Measurements from ENCODE around the gene MED28.
"Not testable (repeated sequence)": the region's sequence is repeated elsewhere in the genome, so short reads cannot be mapped to it uniquely, and the experiment has no call there.

Gene MED28

GRCh38 chr4:17616283-17616682, 1.8 kb downstream of the MED28 start:
- no peak for DNase-seq (ENCODE audit: low read depth in 2 of 2)

DNA sequence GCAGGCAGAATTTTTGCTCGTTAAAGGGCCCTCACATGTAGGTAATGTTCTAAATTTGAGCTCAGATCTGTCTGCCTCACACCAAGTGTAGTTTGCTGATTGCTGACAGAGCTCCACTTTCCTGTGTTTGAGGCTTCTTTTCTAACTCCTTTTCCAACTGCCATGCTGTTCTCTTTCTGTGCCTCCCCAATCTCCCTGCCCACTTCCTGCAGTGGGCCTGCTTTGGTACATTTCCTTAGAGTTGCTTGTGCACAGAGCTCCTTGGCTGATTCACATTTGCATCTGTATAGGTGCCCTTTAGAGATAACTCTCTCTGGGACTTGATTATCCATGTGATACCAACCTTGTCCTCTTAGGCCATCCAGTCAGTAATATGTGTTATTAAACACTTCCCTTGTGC, 4.5 kb downstream of the MED28 start:
- no peak for DNase-seq (ENCODE audit: low read depth in 2 of 2)

DNA sequence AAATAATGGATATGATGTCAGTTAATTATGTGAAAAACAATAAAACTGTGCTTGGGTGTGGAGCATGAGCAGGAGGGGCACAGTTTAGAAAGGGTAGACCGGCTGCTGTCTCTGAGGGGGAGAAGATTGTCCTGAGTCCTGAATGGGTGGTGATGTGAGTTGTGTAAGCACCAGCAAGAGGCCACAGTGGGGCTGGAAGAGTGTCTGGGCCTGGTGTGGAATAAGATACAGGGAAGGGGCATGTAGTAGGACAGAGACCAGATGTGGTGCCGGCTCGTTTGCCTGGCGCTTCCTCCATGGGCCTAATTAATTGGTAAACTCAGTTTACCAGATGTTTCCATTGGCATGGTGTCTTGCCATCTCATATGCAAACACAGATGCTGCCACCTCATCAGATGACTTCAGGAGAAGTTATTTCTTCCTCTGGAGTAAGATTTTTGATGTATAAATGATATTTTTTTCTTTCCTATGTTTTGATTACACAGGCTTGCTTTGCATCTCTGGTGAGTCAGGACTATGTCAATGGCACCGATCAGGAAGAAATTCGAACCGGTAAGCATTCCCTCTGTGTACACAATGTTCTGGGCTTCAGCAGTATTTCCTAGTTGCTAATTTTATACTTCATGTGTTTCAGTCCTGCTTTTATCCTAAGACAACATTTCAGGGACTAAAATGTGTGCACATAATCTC, 5.1 kb downstream of the MED28 start:
- DNase-seq (ENCODE audit: low read depth in 2 of 2), result no peak

- peak in 1 of 2 experiments; percentile 24 for DNase-seq (ENCODE audit: low read depth in 2 of 2)
Observed at GRCh38 chr4:17623451-17624001, 9.1 kb downstream of the MED28 start.

GRCh38 chr4:17624821-17625220, 10.4 kb downstream of the MED28 start:
- no peak for DNase-seq (ENCODE audit: low read depth in 2 of 2)

DNA sequence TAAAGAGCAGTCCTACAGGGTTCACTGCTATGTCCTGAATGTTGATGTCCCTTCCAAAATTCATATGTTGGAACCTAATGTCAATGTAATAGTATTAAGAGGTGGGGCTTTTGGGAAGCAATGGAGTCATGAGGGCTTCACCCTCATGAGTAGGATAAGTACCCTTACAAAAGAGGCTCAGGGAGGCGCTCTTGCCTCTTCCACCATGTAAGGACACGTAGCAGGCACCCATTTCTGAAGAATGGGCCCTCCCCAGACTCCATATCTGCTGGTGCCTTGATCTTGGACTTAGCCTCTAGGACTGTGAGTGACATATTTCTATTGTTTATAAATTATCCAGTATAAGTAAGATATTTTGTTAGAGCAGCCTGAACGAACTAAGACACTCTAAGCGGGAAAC, 15.8 kb downstream of the MED28 start:
- no peak for DNase-seq (ENCODE audit: low read depth in 2 of 2)

DNA sequence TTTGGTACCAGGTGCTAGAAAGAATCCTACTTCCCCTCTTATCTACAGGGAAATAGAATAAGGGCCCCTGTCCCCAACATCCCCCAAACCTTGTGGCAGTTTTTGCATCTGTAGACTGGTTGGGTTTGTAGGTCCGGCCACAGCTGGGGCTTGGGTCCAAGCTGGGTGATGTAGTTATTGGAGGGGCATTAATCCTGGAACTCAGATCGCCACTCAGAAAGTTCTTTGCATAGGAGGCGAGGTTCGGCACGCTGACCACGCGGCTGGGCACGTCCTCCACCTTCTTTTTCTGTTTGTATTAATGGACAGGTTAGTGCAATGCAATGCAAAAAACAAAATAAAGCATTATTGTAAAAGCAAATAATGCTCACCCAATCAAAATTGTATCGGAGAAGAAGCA, 19.2 kb downstream of the MED28 start:
- no peak for DNase-seq (ENCODE audit: low read depth in 2 of 2)

DNA sequence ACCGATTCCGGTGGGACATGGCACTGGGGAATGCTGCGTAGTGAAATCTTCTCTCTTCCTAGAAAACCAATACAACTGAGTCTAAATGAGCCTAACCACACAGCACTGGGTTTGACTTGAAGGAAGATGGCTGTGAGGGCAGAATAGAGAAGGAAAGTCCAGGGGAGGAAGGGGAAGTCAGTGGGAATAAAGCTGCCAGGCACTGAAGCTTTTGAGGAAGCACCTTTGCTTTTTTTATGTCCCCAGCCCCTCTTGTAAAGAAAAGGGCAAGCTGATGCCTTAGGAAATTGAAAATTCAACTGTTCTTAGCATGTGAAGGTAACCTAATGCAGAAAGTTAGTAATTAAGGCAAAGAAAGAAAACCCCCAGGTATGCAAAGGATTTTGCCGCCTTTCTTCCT, 20.6 kb downstream of the MED28 start:
- no peak for DNase-seq (ENCODE audit: low read depth in 2 of 2)

DNA sequence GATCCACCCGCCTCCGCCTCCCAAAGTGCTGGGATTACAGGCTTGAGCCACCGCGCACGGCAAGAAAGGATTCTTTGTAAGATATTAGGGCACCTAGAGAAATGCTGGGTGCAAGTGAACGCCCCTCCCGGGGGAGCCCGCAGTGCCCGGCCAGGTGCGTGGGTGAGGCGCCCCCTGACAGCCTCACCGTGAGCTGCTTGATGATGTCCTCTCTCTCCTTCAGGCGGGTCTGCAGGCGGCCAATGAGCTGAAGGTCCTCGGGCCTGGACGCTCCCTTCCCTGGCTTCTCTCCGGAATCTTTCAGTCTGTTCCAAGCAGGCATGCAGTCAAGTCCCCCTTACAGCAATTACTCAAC, 21.9 kb downstream of the MED28 start:
- DNase-seq (ENCODE audit: low read depth in 2 of 2), result no peak

DNA sequence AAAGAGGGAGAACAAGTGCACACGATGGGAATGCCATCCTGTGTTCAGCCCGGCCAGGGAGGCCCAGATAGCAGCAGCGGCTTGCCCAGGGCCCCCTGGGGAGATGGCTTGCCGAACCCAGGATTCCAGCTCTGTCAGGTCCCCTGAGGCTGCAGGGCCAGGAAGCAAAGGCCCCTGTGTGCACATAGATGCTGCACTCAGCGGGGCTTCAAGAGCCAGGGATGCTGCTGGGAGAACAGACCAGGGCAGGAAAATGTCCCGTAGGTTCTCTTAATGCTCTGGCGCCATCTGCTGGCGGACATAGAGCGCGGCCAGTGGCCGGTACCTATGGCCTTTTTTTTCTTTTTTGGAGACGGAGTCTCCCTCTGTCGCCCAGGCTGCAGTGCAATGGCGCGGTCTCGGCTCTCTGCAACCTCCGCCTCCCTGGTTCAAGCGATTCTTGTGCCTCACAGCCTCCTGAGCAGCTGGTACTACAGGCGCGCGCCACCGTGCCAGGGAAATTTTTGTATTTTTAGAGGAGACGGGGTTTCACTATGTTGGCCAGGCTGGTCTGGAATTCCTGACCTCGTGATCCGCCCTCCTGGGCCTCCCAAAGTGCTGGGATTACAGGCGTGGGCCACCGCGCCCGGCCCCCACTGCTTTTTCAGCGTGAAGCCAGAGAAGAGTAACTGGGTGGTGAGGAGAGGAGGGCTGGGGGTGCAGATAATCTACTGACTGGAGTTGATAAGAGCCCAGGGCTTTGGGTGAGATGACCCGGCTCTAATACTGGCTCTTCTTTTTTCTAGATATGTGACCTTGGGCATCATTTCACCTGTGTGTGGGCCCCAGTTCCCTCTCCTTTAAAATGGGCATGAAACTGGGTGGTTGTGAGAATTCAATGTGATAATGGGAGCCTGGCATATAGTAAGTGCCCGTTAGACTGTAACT, 22.5 kb downstream of the MED28 start:
- peak; percentile 22 to 28 for DNase-seq (ENCODE audit: low read depth in 2 of 2)

GRCh38 chr4:17639136-17639535, 24.7 kb downstream of the MED28 start:
- no peak for DNase-seq (ENCODE audit: low read depth in 2 of 2)

DNA sequence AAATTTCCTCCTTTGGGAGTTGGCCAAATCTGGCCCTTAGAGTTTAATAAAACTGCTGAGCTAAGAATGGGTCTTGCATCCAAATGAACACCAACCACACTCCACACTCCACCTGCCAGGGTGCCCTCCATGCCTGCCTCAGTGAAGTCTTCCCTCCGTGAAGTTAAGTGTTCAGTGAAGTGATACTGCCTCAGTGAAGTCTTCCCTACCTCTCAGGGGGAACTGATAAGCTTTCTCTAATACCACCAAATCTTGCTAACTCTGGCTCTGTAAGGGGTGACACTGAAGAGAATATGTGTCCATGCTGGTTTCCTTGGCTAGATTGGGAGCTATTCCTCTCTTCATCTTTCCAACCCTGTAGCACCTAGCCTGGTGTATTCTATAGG, 27.9 kb downstream of the MED28 start:
- no peak for DNase-seq (ENCODE audit: low read depth in 2 of 2)

DNA sequence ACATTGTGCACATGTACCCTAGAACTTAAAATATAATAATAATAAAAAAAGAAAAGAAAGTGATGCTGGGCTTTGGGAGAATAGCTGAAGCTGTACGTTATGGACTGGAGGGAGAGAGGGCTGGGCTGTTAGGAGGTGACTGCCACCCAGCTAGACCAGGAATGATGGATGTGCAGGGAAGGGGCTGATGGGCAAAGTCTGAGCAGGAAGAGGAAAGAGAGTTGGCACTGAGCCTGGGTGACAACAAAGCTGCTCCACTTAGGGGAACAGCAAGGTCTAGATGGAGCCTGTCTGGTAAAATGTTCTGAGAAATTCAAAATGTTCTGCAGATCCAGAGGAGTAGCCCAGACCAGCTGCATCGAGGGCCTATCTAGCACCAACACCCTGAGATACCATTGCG, 32.3 kb downstream of the MED28 start:
- DNase-seq (ENCODE audit: low read depth in 2 of 2), result no peak

DNA sequence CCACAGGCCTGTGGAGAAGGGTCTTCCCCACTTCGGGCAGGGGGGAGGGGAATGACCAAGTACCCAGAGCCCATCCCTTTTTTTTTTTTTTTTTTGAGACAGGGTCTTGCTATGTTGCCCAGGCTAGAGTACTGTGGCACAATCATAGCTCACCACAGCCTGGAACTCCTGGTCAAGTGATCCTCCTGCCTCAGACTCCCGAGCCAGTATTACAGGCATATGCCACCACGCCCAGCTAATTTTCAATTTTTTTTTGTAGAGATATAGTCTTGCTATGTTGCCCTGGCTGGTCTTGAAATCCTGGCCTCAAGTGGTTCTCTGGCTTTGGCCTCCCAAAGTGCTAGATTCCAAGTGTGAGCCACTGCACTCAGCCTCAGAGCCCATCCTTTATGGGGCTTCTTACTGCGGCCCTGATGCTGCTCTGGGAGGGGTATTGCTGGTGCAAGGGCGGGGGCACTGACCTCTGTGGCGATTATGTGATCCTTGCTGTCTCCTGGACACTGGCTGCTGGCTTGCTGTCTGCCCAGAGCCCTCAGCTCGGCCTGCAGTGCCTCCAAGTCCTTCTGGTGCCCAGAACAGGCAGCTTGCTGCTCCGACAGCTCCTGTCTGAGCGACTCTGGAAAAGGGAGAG, 32.9 kb downstream of the MED28 start:
- DNase-seq (ENCODE audit: low read depth in 2 of 2), result no peak

- DNase-seq (ENCODE audit: low read depth in 2 of 2), result no peak
Observed at GRCh38 chr4:17647927-17648326, 33.5 kb downstream of the MED28 start.

- DNase-seq (ENCODE audit: low read depth in 2 of 2), result no peak
Observed at GRCh38 chr4:17650406-17650805, 36.0 kb downstream of the MED28 start.

GRCh38 chr4:17654701-17655100, 40.3 kb downstream of the MED28 start:
- DNase-seq (ENCODE audit: low read depth in 2 of 2), result no peak

DNA sequence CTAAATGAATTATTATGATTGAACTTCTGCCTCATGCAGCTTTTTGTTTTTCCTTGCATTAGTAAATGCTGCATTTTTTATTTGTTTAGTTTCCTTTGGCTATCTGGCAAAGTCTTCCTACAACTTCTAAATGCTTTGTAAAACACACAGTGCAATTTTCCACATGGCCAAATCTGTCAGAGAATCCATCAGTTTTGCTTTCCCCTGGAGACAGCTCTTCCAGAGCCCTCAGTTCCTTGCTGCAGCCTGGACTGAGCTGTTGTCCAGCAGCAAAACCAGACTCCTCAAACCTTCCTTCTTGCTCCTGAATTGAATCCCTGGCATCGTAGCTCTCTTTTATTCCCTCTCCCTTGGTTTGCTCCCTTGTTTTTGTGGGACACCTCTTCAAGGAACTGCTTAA, 42.6 kb downstream of the MED28 start:
- DNase-seq (ENCODE audit: low read depth in 2 of 2), result no peak

DNA sequence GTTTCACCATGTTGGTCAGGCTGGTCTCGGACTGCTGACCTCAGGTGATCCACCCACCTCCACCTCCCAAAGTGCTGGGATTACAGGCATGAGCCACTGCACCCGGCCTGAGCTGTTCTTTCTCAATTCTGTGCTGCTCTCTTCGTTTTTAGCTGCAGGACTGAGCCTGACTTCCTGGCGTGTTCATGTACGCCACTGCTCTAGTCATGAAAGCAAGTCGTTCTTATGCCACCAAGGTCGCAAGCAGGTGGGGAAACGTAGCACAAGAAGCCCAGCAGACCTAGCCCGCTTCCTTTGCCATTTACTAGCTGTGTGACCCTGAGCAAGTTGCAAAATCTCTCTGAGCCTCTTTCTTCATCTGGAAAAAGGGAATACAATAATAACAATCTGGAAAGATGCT, 43.4 kb downstream of the MED28 start:
- DNase-seq (ENCODE audit: low read depth in 2 of 2), result no peak

DNA sequence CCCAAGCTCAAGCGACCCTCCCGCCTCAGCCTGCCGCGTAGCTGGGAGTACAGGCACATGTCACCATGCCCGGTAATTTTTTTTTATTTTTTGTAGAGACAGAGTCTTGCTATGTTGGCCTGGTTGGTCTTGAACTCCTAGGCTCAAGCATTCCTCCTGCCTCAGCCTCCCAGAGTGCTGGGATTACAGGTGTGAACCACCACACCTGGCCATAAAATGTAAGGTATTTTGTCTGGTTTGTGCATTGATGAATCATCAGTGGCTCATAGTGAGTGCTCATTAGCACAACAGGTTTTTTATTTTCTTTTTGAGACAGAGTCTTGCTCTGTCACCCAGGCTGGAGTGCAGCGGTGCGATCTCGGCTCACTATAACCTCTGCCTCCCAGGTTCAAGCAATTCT, 44.8 kb downstream of the MED28 start:
- DNase-seq (ENCODE audit: low read depth in 2 of 2), result not testable (repeated sequence)

GRCh38 chr4:17662694-17663093, 48.3 kb downstream of the MED28 start:
- DNase-seq (ENCODE audit: low read depth in 2 of 2), result peak in 1 of 2 experiments; percentile 6

- DNase-seq (ENCODE audit: low read depth in 2 of 2), result no peak
Observed at GRCh38 chr4:17664755-17665154, 50.3 kb downstream of the MED28 start.

DNA sequence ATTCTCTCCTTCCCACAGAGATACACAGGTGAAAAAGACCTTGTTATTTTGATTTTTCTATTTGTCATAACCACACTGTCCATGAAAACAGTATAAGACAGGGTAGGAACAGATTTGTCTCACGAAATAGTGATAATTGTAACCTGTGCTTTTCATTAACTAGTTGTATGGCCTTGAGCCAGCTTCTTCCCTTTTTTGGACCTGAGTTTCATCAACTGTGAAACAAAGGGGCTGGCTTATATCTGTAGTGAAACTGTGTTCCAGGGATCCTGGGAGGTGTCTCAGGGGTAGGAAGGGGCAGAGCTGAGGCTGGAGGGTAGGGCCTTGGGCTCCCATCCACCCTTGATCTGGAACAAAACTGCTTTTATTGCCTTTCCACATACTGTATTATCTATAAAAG, 50.9 kb downstream of the MED28 start:
- DNase-seq (ENCODE audit: low read depth in 2 of 2), result no peak
